Ascending aorta (tissue), 2 donors: ENCODE results near the gene SULF2. TPM values are rescaled to one million over a fixed set of nuclear protein-coding genes. Genes with fewer than 3 reads are reported as not detected.

Source experiments
- DNase-seq, 2 donors: peaks; one replicate each; pipeline ENCODE4 v3.0.0-alpha.2; 2019; ENCODE audit warnings: low spot score in 2 of 2
- H3K27ac ChIP-seq, 2 donors: fragments of 200-600 bp; sonication (generic); one replicate each; pipeline ENCODE4 v1.5.1; 2016 to 2017; ENCODE audit warnings: mild to moderate bottlenecking in 1 of 2
- H3K27me3 ChIP-seq: fragments of 200-600 bp; sonication (generic); one replicate; pipeline ENCODE4 v1.5.1; 2017
- H3K36me3 ChIP-seq, 2 donors: fragments of 200-600 bp; sonication (generic); one replicate each; pipeline ENCODE4 v1.5.1; 2016
- H3K4me1 ChIP-seq, 2 donors: fragments of 200-600 bp; sonication (generic); one replicate each; pipeline ENCODE4 v1.5.1; 2016 to 2017; ENCODE audit warnings: mild to moderate bottlenecking in 1 of 2
- H3K4me3 ChIP-seq, 2 donors: fragments of 200-600 bp; sonication (generic); one replicate each; pipeline ENCODE4 v1.5.1; 2016 to 2017; ENCODE audit warnings: mild to moderate bottlenecking in 1 of 2
- H3K9me3 ChIP-seq, 2 donors: fragments of 200-600 bp; sonication (generic); one replicate each; pipeline ENCODE4 v1.5.1; 2016
- intact Hi-C: fragments of 100-400 bp; cut with DNase I; formaldehyde crosslinking; loops from one replicate; pipeline ENCODE4 v1.15.1; 2023
- total RNA-seq: library from RNA; depleted of rRNA; stranded (reverse); fragments of >200 nt; gene quantifications from one replicate; pipeline ENCODE4 v1.1.0, GENCODE V29; 2016
- TF ChIP-seq, protein P1 (sequence below), 3 experiments: fragments of 200-600 bp in 2 of 3; fragments of 450-650 bp in 1 of 3; sonication (generic) in 2 of 3; IDR thresholded peaks; one replicate each; pipeline ENCODE4 v1.5.1; 2016 to 2019; ENCODE audit warnings: antibody characterized with exemption in 3 of 3, mild to moderate bottlenecking in 1 of 3, moderate library complexity in 1 of 3

Gene SULF2
- total RNA-seq, 1 donor from 2014 or later: 194 TPM

DNA sequence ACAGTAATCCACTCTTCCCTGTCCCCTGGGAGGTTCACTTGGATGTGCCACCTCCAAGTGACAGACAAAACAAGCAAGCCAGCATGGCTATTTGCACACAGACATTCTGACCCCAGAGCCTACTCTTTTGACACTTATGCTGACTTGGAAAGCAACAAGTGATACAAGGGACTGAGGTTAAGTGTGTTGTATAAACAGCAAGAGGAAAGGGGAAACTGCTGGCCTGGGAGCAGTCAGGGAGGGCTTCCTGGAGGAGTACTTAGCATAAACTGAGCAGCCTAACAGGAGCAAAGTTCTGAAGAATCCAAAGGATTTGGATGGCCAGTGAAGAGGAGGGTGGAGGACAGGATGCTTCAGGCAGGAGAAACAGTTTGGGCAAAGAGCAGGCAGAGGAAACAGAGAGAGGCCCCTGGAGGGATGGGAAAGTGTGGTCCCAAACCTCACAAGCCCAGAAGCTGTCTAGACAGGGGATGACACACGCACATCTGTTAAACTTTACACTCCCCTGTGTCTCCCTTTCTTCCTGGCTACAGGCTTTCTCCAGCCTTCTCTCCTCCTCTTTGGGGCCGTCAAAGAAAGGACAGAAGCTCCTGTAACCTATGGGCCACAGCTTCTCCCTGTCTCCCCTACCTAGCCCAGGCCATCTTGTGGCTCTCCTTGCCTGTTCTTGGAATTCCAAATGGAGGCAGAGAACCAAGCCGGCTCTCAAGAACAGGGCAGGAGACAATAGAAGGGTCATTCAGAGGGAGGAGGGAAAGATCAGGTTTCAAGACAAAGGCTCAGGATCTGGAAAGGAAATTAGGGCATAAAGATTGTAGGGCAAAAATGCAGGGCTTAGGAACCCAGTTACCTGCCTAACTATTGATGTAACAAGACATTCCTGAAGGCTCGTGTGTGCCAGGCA is 19.3 kb downstream of the SULF2 start:
- Histone ChIP-seq H3K4me1 (no peaks in the 10 kb centered on the region), H3K27me3 (no peaks in the 10 kb centered on the region), H3K4me3 (no peak overlapping the region), H3K36me3 (no peaks in the 10 kb centered on the region), H3K9me3 (no peaks in the 10 kb centered on the region), H3K27ac (no peak overlapping the region)
- no peak for DNase-seq
- intact Hi-C loops: no loop called here
- TF ChIP-seq, protein P1, sequence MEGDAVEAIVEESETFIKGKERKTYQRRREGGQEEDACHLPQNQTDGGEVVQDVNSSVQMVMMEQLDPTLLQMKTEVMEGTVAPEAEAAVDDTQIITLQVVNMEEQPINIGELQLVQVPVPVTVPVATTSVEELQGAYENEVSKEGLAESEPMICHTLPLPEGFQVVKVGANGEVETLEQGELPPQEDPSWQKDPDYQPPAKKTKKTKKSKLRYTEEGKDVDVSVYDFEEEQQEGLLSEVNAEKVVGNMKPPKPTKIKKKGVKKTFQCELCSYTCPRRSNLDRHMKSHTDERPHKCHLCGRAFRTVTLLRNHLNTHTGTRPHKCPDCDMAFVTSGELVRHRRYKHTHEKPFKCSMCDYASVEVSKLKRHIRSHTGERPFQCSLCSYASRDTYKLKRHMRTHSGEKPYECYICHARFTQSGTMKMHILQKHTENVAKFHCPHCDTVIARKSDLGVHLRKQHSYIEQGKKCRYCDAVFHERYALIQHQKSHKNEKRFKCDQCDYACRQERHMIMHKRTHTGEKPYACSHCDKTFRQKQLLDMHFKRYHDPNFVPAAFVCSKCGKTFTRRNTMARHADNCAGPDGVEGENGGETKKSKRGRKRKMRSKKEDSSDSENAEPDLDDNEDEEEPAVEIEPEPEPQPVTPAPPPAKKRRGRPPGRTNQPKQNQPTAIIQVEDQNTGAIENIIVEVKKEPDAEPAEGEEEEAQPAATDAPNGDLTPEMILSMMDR (IDR thresholded peaks at IDR 0.05): no peak

DNA sequence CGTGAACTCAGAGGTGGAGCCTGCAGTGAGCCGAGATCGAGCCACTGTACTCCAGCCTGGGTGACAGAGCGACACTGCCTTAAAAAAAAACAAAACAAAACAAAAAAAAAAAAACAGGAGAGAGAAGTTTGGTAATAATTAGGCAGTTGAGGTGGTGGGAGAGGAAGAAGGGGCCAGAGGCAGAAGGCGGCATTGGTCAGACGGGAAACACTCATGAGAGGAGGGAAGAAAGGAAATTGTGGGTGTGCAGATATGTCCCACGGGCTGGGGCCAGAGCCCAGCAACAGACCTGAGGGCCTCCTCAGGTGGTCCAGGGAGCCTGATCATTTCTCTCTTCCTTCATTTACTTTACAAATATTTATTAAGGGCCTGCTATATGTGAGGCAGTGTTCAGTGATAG is 20.0 kb downstream of the SULF2 start:
- intact Hi-C loops: no loop called here
- H3K27me3 ChIP-seq: no peaks in the 10 kb centered on the region
- no peaks in the 10 kb centered on the region for H3K4me1 ChIP-seq
- no peaks in the 10 kb centered on the region for H3K9me3 ChIP-seq
- TF ChIP-seq, protein P1 (IDR thresholded peaks at IDR 0.05): no peak
- DNase-seq: no peak
- no peak overlapping the region for H3K27ac ChIP-seq
- no peaks in the 10 kb centered on the region for H3K36me3 ChIP-seq
- H3K4me3 ChIP-seq: no peak overlapping the region

DNA sequence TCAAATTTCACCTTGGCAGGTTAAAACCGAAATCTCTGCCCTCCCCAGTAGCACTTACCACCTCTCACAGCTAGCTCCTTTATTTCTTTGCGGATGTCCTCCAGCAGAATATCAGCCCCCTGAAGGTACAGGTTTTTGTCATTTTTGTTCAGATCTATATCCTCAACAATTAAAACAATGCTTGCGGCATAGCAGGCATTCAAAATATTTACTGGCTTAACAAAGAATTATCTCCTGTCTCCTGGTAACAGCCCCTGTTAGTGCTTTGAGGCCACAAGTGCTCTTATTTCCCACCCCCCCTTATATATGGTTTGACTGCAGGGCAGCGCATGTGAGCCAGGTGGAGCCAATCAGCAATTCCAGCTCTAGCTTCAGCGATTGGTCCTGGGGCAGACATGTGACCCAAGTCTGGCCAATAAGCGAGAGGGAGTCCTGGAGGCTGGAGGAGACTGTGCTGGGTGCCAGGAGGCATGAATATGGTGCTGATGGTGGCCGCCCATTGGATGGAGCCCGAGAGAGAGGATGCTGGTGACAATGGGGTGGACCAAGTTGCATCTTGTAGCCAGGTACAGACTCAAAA is 21.0 kb downstream of the SULF2 start:
- TF ChIP-seq, protein P1 (IDR thresholded peaks at IDR 0.05): no peak
- no peaks in the 10 kb centered on the region for H3K9me3 ChIP-seq
- H3K27me3 ChIP-seq: no peaks in the 10 kb centered on the region
- no peak overlapping the region for H3K4me3 ChIP-seq
- H3K27ac ChIP-seq: no peak overlapping the region
- intact Hi-C loops: no loop called here
- no peaks in the 10 kb centered on the region for H3K36me3 ChIP-seq
- no peaks in the 10 kb centered on the region for H3K4me1 ChIP-seq
- no peak for DNase-seq

DNA sequence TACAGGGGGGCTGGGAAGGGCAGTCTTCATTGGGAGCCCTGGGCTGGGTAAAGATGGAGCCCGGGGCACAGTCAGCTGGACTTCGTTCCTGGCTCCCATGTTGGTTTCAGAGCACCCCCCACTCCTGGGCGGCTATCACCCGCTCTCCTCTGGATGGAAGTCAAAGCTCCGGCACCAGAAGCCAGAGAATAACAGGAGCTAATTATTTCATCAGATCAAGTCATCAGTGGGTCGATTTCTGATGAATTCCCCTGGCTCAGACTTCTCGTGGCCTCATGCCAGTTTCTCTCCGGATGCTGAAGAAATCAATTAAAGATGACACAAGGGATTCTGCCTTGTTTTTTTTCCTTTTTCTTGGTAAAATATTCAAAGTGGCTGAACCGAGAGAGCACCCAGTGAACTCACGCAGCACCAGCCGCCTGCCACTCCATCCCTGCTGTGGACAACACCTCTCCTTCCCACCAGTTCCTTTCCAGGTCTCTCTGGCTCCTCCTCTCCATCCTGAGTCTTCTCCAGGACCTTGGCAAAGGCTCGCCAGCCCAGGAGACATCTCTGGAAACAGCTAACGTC is 22.5 kb downstream of the SULF2 start:
- H3K4me3 ChIP-seq: no peak overlapping the region
- DNase-seq: no peak
- intact Hi-C loops: no loop called here
- no peak overlapping the region for H3K27ac ChIP-seq
- no peaks in the 10 kb centered on the region for H3K27me3 ChIP-seq
- TF ChIP-seq, protein P1 (IDR thresholded peaks at IDR 0.05): no peak
- H3K9me3 ChIP-seq: no peaks in the 10 kb centered on the region
- no peaks in the 10 kb centered on the region for H3K36me3 ChIP-seq
- no peaks in the 10 kb centered on the region for H3K4me1 ChIP-seq

DNA sequence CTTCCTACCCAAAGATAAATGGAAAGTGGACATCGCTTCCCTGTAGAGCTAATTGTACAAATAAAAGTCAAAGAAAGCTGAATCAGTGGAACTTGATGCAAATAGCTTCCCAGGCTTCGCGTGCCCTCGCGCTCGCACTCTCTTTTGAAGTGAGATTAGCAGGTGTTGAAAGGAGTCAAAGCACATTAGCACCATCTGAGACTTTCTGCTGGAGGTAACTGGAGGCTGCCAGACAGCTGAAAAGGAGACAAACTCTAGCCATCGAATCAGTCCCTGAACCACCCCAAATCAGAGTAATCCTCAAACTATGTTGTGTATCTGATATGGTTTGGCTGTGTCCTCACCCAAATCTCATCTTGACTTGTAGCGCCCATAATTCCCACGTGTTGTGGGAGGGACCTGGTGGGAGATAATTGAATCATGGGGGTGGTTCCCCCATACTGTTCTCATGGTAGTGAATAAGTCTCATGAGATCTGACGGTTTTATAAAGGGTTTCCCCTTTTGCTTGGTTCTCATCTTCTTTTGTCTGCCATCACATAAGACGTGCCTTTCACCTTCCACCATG is 23.7 kb downstream of the SULF2 start:
- Histone ChIP-seq H3K36me3 (no peaks in the 10 kb centered on the region), H3K4me3 (no peak overlapping the region), H3K9me3 (no peaks in the 10 kb centered on the region), H3K4me1 (no peaks in the 10 kb centered on the region), H3K27me3 (no peaks in the 10 kb centered on the region), H3K27ac (no peak overlapping the region)
- intact Hi-C loops: no loop called here
- no peak for DNase-seq
- TF ChIP-seq, protein P1 (IDR thresholded peaks at IDR 0.05): no peak
